ENCODE results near the gene SIRT2. TPM values are rescaled to one million over a fixed set of nuclear protein-coding genes. Genes with fewer than 3 reads are reported as not detected.

SIRT2 gene
- total RNA-seq, 4 donors from 2014 or later: 108 to 154 (median 129) TPM

DNA sequence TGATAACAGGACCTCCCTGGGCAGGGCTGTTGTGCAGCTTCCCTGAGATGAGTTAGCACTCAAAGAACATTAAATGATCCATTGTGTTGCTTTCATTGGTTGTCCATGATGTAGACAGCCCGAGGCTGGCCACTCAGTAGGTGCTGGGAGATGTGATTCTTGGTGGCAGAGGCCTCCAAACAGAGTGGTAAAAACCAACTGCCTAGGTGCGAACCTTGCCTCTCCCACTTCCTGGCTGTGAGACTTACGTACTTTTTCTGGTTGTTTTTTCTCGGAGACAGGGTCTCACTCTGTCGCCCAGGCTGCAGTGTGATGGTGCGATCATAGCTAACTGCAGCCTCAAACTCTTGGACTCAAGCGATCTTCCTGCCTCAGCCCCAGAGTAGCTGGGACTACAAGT is 25.0 kb upstream of the SIRT2 start:
- H3K9me3 ChIP-seq: no peaks in the 10 kb centered on the region
- no peak overlapping the region for H3K27ac ChIP-seq
- H3K36me3 ChIP-seq: peaks cover 0 to 58% (median 0%) of the 10 kb centered on the region in 3 donors
- TF ChIP-seq POLR2A (IDR thresholded peaks at IDR 0.05): no peak
- TF ChIP-seq EP300 (IDR thresholded peaks at IDR 0.05): no peak
- TF ChIP-seq, protein P1, sequence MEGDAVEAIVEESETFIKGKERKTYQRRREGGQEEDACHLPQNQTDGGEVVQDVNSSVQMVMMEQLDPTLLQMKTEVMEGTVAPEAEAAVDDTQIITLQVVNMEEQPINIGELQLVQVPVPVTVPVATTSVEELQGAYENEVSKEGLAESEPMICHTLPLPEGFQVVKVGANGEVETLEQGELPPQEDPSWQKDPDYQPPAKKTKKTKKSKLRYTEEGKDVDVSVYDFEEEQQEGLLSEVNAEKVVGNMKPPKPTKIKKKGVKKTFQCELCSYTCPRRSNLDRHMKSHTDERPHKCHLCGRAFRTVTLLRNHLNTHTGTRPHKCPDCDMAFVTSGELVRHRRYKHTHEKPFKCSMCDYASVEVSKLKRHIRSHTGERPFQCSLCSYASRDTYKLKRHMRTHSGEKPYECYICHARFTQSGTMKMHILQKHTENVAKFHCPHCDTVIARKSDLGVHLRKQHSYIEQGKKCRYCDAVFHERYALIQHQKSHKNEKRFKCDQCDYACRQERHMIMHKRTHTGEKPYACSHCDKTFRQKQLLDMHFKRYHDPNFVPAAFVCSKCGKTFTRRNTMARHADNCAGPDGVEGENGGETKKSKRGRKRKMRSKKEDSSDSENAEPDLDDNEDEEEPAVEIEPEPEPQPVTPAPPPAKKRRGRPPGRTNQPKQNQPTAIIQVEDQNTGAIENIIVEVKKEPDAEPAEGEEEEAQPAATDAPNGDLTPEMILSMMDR (IDR thresholded peaks at IDR 0.05): no peak
- no peaks in the 10 kb centered on the region for H3K27me3 ChIP-seq
- no peak for DNase-seq (ENCODE audit: low spot score in 2 of 2)
- peaks cover 0 to 2% (median under 1%) of the 10 kb centered on the region in 4 donors for H3K4me1 ChIP-seq
- 97% methylated on average over 7 of the region's 7 CpGs for WGBS, 2 donors
- H3K4me3 ChIP-seq: no peak overlapping the region

DNA sequence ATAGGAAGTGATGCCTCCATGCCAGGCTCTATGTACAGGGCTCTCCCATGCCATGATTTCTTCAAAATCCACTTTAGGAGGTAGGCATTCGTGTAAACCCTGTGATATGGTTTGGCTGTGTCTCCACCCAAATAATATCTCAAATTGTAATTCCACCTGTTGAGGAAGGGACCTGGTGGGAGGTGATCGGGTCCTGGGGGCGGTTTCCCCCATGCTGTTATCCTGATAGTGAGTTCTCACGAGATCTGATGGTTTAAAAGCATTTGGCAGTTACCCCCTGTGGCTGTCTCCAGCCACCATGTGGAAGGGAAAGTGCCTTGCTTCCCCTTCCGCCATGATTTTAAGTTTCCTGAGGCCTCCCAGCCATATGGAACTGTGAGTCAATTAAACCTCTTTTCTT is 23.1 kb upstream of the SIRT2 start:
- DNase-seq (ENCODE audit: low spot score in 2 of 2): no peak
- H3K36me3 ChIP-seq: peaks cover 0 to 50% (median 0%) of the 10 kb centered on the region in 3 donors
- H3K4me3 ChIP-seq: no peak overlapping the region
- no peak overlapping the region for H3K27ac ChIP-seq
- no peaks in the 10 kb centered on the region for H3K27me3 ChIP-seq
- WGBS, 2 donors: 89 to 92% methylated on average over 5 of the region's 5 CpGs
- TF ChIP-seq POLR2A (IDR thresholded peaks at IDR 0.05): no peak
- TF ChIP-seq, protein P1 (IDR thresholded peaks at IDR 0.05): no peak
- H3K4me1 ChIP-seq: no peaks in the 10 kb centered on the region
- no peaks in the 10 kb centered on the region for H3K9me3 ChIP-seq

DNA sequence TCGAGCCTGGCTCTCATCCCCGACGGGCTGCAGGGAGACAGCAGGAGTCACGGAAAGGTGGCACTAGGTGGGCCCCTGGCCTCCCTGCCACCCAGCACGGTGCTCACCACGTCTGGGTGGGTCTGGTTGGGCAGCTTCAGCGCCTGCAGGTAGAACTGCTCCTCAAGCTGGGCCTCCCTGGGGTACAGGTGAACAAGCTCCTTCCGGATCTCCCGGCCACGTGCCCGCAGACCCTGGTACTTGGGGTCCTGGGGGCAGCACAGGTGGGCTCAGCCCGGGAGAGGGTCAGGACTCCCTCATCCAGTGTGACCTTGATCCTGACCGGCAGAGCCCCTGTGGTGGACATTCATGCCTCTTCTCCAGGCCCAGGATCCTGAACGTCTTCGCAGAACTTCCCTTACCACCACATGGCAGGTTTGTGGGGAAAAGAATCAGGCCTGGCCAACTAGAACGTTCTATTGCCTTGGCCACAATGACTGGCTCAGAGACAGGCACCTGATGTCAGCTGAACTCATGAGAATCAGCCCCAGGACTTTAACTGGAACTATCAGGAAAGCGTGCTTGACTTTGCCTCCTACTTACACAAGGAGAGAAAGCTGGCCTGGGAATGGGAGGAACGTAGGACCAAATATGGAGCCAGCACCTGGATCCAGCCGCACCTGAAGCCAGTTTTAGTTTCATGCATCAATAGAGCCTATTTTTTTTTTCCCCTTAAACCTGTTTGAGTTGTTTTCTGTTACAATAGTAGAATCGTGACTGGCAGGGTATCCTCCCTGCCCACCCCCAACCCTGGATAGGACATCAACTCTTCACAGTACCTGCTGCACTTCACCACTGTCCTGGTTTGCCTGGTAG is 22.2 kb upstream of the SIRT2 start:
- TF ChIP-seq, protein P1 (IDR thresholded peaks at IDR 0.05): no peak
- TF ChIP-seq POLR2A (IDR thresholded peaks at IDR 0.05) (no peak), EP300 (IDR thresholded peaks at IDR 0.05) (no peak)
- Histone ChIP-seq H3K36me3 (peaks cover 0 to 50% (median 0%) of the 10 kb centered on the region in 3 donors), H3K27ac (no peak overlapping the region), H3K4me1 (no peaks in the 10 kb centered on the region), H3K4me3 (no peak overlapping the region), H3K9me3 (no peaks in the 10 kb centered on the region), H3K27me3 (no peaks in the 10 kb centered on the region)
- no peak for DNase-seq (ENCODE audit: low spot score in 2 of 2)
- 86 to 91% methylated on average over 15 to 19 of the region's 20 CpGs for WGBS, 2 donors

DNA sequence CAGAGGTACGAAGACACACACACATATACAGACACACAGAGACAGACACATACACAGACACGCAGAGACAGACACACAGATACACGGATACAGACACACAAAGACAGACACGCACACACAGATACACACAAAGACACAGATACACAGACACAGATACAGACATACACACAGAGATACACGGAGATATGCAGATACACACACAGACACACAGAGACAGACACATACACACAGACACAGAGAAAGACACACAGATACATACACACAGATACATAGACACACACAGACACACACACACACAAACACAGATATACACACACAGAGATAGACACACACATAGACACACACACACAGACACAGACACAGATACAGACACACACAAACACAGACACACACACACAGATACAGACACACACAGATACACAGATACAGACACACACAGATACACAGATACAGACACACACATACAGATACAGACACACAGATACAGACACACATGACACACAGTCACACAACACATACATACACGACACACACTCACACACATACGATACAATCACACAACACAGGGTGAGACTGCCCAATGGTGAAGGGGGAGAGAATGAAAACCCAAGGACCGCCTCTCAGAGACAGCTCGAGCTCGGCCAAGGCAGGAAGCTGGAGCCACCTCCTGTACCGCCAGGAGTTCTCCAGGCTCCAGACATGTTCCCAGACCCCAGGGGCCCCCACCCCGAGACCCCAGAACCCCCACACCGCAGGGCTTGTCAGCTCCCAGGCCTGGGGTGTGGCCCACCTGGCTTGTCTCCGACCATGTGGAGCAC is 21.4 kb upstream of the SIRT2 start:
- peaks cover 0 to 47% (median 0%) of the 10 kb centered on the region in 3 donors for H3K36me3 ChIP-seq
- DNase-seq (ENCODE audit: low spot score in 2 of 2): no peak
- no peaks in the 10 kb centered on the region for H3K9me3 ChIP-seq
- H3K27me3 ChIP-seq: no peaks in the 10 kb centered on the region
- TF ChIP-seq POLR2A (IDR thresholded peaks at IDR 0.05): no peak
- no peak for TF ChIP-seq EP300 (IDR thresholded peaks at IDR 0.05)
- TF ChIP-seq, protein P1 (IDR thresholded peaks at IDR 0.05): no peak
- H3K4me1 ChIP-seq: no peaks in the 10 kb centered on the region
- no peak overlapping the region for H3K4me3 ChIP-seq
- no peak overlapping the region for H3K27ac ChIP-seq
- 66 to 74% methylated on average over 11 of the region's 14 CpGs for WGBS, 2 donors

Measured in tibial nerve (tissue), 4 donors.